CD4-positive, alpha-beta memory T cell (primary cell): Measurements from ENCODE around the gene KDM4C. TPM values are rescaled to one million over a fixed set of nuclear protein-coding genes. Genes with fewer than 3 reads are reported as not detected.

Source experiments
- CTCF ChIA-PET: fragments of 350-600 bp; sonication (Branson Sonifier 250); formaldehyde crosslinking; loops from one replicate; lab custom pipeline; 2021; ENCODE audit warnings: inconsistent platforms; ENCODE audit not compliant: partially characterized antibody; lab: Charles Lee
- POLR2A ChIA-PET: fragments of 350-600 bp; sonication (Branson Sonifier 250); formaldehyde crosslinking; loops from one replicate; lab custom pipeline; 2021; ENCODE audit not compliant: partially characterized antibody; lab: Charles Lee
- DNase-seq, 5 donors: peaks; one replicate each; pipeline versions ENCODE4 v3.0.0 to v3.0.0-alpha.2; 2020 to 2022; ENCODE audit warnings: mixed read lengths in 1 of 5
- H3K27ac ChIP-seq: one replicate; pipeline ENCODE4 v1.7.0; 2013; ENCODE audit warnings: low read depth, low read length
- H3K27me3 ChIP-seq: 2 replicates; pipeline ENCODE4 v1.7.0; 2013; ENCODE audit warnings: mild to moderate bottlenecking, low read length, moderate library complexity; ENCODE audit not compliant: insufficient read depth
- H3K36me3 ChIP-seq: 2 replicates; pipeline ENCODE4 v1.7.0; 2013; ENCODE audit warnings: mild to moderate bottlenecking, low read length, moderate library complexity; ENCODE audit not compliant: insufficient read depth
- H3K4me1 ChIP-seq: 2 replicates; pipeline ENCODE4 v1.7.0; 2013; ENCODE audit warnings: mild to moderate bottlenecking, low read length, moderate library complexity; ENCODE audit not compliant: insufficient read depth
- H3K4me3 ChIP-seq, 2 donors: one replicate each; pipeline ENCODE4 v1.7.0; 2013; ENCODE audit warnings: low read length in 2 of 2, mild to moderate bottlenecking in 1 of 2
- H3K9me3 ChIP-seq, 2 donors: one replicate each; pipeline ENCODE4 v1.7.0; 2013; ENCODE audit warnings: low read length in 2 of 2, control low read depth in 1 of 2; ENCODE audit not compliant: control insufficient read depth in 1 of 2
- H3K27ac Mint-ChIP-seq, 7 donors: one replicate each; pipeline ENCODE4 v1.8.0; 2020 to 2021; ENCODE audit warnings: mixed read lengths in 7 of 7, mild to moderate bottlenecking in 6 of 7, inconsistent platforms in 3 of 7, moderate library complexity in 3 of 7
- H3K27me3 Mint-ChIP-seq, 2 donors: one replicate each; pipeline ENCODE4 v1.8.0; 2020 to 2021; ENCODE audit warnings: mixed read lengths in 2 of 2
- H3K36me3 Mint-ChIP-seq, 2 donors: one replicate each; pipeline ENCODE4 v1.8.0; 2020 to 2021; ENCODE audit warnings: mixed read lengths in 2 of 2, inconsistent platforms in 1 of 2, mild to moderate bottlenecking in 1 of 2
- H3K4me1 Mint-ChIP-seq, 4 donors: one replicate each; pipeline ENCODE4 v1.8.0; 2020 to 2021; ENCODE audit warnings: mixed read lengths in 4 of 4, mild to moderate bottlenecking in 1 of 4
- H3K4me3 Mint-ChIP-seq, 8 donors: one replicate each; pipeline ENCODE4 v1.8.0; 2020 to 2021; ENCODE audit warnings: mixed read lengths in 8 of 8, mild to moderate bottlenecking in 7 of 8, moderate library complexity in 6 of 8, inconsistent platforms in 3 of 8
- H3K9me3 Mint-ChIP-seq, 8 donors: one replicate each; pipeline ENCODE4 v1.8.0; 2020 to 2021; ENCODE audit warnings: mixed read lengths in 8 of 8, mild to moderate bottlenecking in 5 of 8, inconsistent platforms in 3 of 8, moderate library complexity in 1 of 8
- intact Hi-C: fragments of 100-400 bp; cut with micrococcal nuclease; formaldehyde crosslinking; loops from one replicate; pipeline ENCODE4 v1.15.1; 2023
- polyA plus RNA-seq, 2 donors: library from polyadenylated mRNA; unstranded; fragments of 300-500 nt; fragmentation: Illumina TruSeq; gene quantifications; one replicate each; pipeline ENCODE4 v1.2.3, GENCODE V29; 2021
- total RNA-seq, 2 experiments: library from RNA; stranded (reverse); gene quantifications; one replicate each; pipeline ENCODE4 v1.2.3, GENCODE V29; 2021

The KDM4C gene
- total and polyA plus RNA-seq, 4 experiments from 2014 or later = 36.3 to 90.7 (median 58.8) TPM

GRCh38 chr9:7139886-7140285 lies 382.1 kb downstream of the KDM4C start:
- Histone ChIP-seq H3K4me1 (no peaks in the 10 kb centered on the region), H3K27me3 (no peaks in the 10 kb centered on the region), H3K4me3 (no peak overlapping the region), H3K27ac (no peak overlapping the region), H3K36me3 (no peaks in the 10 kb centered on the region), H3K9me3 (no peaks in the 10 kb centered on the region)
- H3K4me1 Mint-ChIP-seq = peaks cover 0 to 14% (median 6%) of the 10 kb centered on the region in 4 donors
- peak overlapping the region in 1 of 7 donors; percentile 41 for H3K27ac Mint-ChIP-seq
- H3K36me3 Mint-ChIP-seq = peaks cover 61 to 66% of the 10 kb centered on the region in 2 donors
- POLR2A ChIA-PET = no interaction called here
- CTCF ChIA-PET = interaction anchor here (0.6 kb wide), 1 partner anchor 614 kb away, joined by 3 read pairs; no protein-coding TSS in a partner anchor
- no peaks in the 10 kb centered on the region for H3K9me3 Mint-ChIP-seq
- DNase-seq = no peak
- H3K27me3 Mint-ChIP-seq = no peaks in the 10 kb centered on the region
- intact Hi-C loops = no loop called here
- H3K4me3 Mint-ChIP-seq = no peak overlapping the region

- no peaks in the 10 kb centered on the region for H3K27me3 ChIP-seq
- no peak overlapping the region for H3K27ac Mint-ChIP-seq
- H3K27ac ChIP-seq = no peak overlapping the region
- no peak for DNase-seq
- H3K9me3 Mint-ChIP-seq = no peaks in the 10 kb centered on the region
- H3K27me3 Mint-ChIP-seq = no peaks in the 10 kb centered on the region
- no peaks in the 10 kb centered on the region for H3K36me3 ChIP-seq
- H3K4me1 ChIP-seq = no peaks in the 10 kb centered on the region
- CTCF ChIA-PET = no interaction called here
- H3K9me3 ChIP-seq = no peaks in the 10 kb centered on the region
- peaks cover 59 to 63% of the 10 kb centered on the region in 2 donors for H3K36me3 Mint-ChIP-seq
- H3K4me3 Mint-ChIP-seq = no peak overlapping the region
- intact Hi-C loops = no loop called here
- H3K4me1 Mint-ChIP-seq = peaks cover 4 to 14% (median 7%) of the 10 kb centered on the region in 4 donors
- H3K4me3 ChIP-seq = no peak overlapping the region
- POLR2A ChIA-PET = no interaction called here
Measured at GRCh38 chr9:7140401-7140800, 382.6 kb downstream of the KDM4C start.

GRCh38 chr9:7143645-7144200 lies 385.9 kb downstream of the KDM4C start:
- Mint-ChIP-seq H3K36me3 (peaks cover 57% of the 10 kb centered on the region in 2 donors), H3K27ac (peak overlapping the region in 1 of 7 donors; percentile 25), H3K4me1 (peaks cover 13 to 32% (median 26%) of the 10 kb centered on the region in 4 donors), H3K27me3 (no peaks in the 10 kb centered on the region), H3K9me3 (no peaks in the 10 kb centered on the region), H3K4me3 (no peak overlapping the region)
- Histone ChIP-seq H3K27me3 (no peaks in the 10 kb centered on the region), H3K36me3 (no peaks in the 10 kb centered on the region), H3K4me3 (no peak overlapping the region), H3K9me3 (no peaks in the 10 kb centered on the region), H3K4me1 (peaks cover 4% of the 10 kb centered on the region), H3K27ac (no peak overlapping the region)
- POLR2A ChIA-PET = interaction anchor here (0.7 kb wide), 1 partner anchor 22 kb away, joined by 4 read pairs; no protein-coding TSS in a partner anchor
- no peak for DNase-seq
- intact Hi-C loops = no loop called here
- CTCF ChIA-PET = interaction anchor here (0.8 kb wide), 1 partner anchor 24 kb away, joined by 3 read pairs; no protein-coding TSS in a partner anchor

- Mint-ChIP-seq H3K4me1 (peaks cover 16 to 39% (median 30%) of the 10 kb centered on the region in 4 donors), H3K36me3 (peaks cover 54 to 57% of the 10 kb centered on the region in 2 donors), H3K9me3 (no peaks in the 10 kb centered on the region), H3K27ac (peak overlapping the region in 2 of 7 donors; percentile 25 to 64), H3K27me3 (no peaks in the 10 kb centered on the region), H3K4me3 (no peak overlapping the region)
- Histone ChIP-seq H3K27me3 (no peaks in the 10 kb centered on the region), H3K9me3 (no peaks in the 10 kb centered on the region), H3K4me3 (no peak overlapping the region), H3K27ac (no peak overlapping the region), H3K36me3 (no peaks in the 10 kb centered on the region), H3K4me1 (peaks cover 12% of the 10 kb centered on the region)
- intact Hi-C loops = no loop called here
- CTCF ChIA-PET = no interaction called here
- POLR2A ChIA-PET = interaction anchor here (0.7 kb wide), 1 partner anchor 21 kb away, joined by 4 read pairs; no protein-coding TSS in a partner anchor
- DNase-seq = no peak
Measured at GRCh38 chr9:7144265-7145046, 386.7 kb downstream of the KDM4C start.

- Mint-ChIP-seq H3K27me3 (no peaks in the 10 kb centered on the region), H3K36me3 (peaks cover 47 to 50% of the 10 kb centered on the region in 2 donors), H3K9me3 (no peaks in the 10 kb centered on the region), H3K4me3 (no peak overlapping the region), H3K27ac (peak overlapping the region in 4 of 7 donors; percentile 30 to 74 (median 64)), H3K4me1 (peaks cover 26 to 50% (median 39%) of the 10 kb centered on the region in 4 donors)
- Histone ChIP-seq H3K9me3 (no peaks in the 10 kb centered on the region), H3K4me1 (peaks cover 22% of the 10 kb centered on the region), H3K36me3 (no peaks in the 10 kb centered on the region), H3K27ac (no peak overlapping the region), H3K27me3 (no peaks in the 10 kb centered on the region), H3K4me3 (no peak overlapping the region)
- intact Hi-C loops = no loop called here
- DNase-seq = no peak
- ChIA-PET CTCF (no interaction called here), POLR2A (no interaction called here)
Measured at GRCh38 chr9:7145361-7146069, 387.7 kb downstream of the KDM4C start.

GRCh38 chr9:7146582-7146981 lies 388.8 kb downstream of the KDM4C start:
- peak overlapping the region in 3 of 7 donors; percentile 11 to 58 (median 20) for H3K27ac Mint-ChIP-seq
- POLR2A ChIA-PET = no interaction called here

More at GRCh38 chr9:7146582-7146981, 388.8 kb downstream of the KDM4C start:
- H3K4me3 ChIP-seq = no peak overlapping the region
- no peak overlapping the region for H3K4me3 Mint-ChIP-seq
- H3K4me1 Mint-ChIP-seq = peaks cover 32 to 57% (median 44%) of the 10 kb centered on the region in 4 donors
- H3K4me1 ChIP-seq = peaks cover 32% of the 10 kb centered on the region
- H3K27me3 Mint-ChIP-seq = no peaks in the 10 kb centered on the region
- no peaks in the 10 kb centered on the region for H3K9me3 Mint-ChIP-seq
- peaks cover 42 to 43% of the 10 kb centered on the region in 2 donors for H3K36me3 Mint-ChIP-seq
- no peak for DNase-seq
- intact Hi-C loops = no loop called here
- no peaks in the 10 kb centered on the region for H3K36me3 ChIP-seq
- CTCF ChIA-PET = no interaction called here
- no peak overlapping the region for H3K27ac ChIP-seq
- H3K27me3 ChIP-seq = no peaks in the 10 kb centered on the region
- H3K9me3 ChIP-seq = no peaks in the 10 kb centered on the region
